Activated naive CD4-positive, alpha-beta T cell (primary cell): ENCODE results near the gene CREM.

Experiments used
- DNase-seq, 4 experiments: peaks; one replicate each; lab custom pipeline; 2025; lab: John Stamatoyannopoulos, UW

CREM gene

DNA sequence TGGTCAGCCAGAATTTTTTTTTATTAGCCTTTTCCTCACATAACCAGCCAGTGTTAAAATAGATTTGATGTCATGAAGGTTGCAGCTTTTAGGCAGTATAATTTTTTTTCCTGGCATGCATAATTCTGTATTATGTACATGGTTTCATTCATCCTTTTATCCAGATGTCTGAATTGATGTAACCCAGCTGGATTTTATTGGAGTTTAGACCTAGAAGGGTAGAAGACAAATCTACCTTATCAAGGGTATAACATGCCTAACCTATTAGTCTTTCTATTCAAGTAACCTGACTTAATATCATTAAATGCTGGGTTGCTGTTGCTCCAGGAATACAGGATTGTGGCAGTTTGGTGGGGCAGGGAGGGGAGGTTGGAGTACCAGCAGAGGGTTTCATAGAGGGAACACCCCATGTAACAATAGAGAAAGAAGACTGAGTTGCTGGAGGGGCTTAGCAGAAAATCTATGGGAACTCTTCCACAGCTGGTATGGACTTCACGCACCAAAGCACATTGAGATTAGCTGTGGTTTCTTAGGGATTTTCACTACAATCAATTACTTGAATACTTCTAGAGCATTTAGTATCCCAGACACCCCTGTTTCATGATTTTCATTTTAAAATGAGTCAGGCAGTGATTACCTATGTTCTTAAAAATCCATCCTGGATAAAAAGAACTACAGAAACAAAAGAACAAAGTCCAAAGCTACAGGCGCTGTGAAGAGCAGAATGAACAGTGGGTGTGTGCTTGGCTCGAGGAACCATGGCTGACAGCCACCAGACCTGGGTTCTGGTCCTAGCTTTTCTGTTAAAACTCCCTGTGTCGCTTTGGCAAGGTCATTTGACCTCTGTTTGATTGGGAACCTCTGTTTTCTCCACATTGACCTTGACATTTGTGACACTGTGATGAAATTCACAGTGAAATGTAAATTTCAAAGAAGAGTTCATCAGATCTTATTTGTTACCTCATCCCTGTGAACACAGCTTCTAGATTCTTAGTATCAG is 93.5 kb downstream of the CREM start:
- DNase-seq, result no peak

- no peak for DNase-seq
Measured at GRCh38 chr10:35223016-35223415, 96.4 kb downstream of the CREM start.

DNA sequence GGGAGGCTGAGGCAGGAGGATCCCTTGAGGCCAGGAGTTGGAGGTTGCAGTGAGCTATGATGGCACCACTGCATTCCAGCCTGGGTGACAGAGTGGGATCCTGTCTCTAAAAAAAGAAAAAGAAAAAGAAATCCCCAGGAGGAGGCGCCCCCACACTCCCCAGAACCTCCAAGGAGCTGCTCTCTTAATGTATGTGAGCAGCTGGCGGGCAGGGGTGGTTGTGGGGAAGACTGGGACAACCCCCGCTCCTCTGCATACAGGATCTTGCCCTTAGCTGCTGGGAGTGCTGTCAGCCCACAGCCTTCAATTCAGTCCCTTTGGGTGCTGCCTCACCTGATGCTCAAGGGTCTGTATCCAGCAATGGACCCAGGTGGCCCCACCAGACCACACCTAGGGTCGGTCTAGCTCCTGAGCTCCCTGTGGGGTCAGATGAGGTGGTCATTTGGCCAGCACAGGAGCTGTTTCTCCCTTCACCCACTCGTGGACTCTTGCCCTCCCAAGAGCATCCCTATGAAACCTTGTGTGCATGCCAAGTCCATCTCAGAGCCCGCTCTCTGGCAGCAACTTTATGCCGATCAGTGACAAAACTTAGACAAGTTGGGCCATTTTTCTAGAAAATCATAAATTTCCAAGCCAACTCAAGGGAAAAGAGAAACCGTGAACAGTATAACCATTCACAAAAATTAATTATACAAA is 97.5 kb downstream of the CREM start:
- DNase-seq, result no peak

DNA sequence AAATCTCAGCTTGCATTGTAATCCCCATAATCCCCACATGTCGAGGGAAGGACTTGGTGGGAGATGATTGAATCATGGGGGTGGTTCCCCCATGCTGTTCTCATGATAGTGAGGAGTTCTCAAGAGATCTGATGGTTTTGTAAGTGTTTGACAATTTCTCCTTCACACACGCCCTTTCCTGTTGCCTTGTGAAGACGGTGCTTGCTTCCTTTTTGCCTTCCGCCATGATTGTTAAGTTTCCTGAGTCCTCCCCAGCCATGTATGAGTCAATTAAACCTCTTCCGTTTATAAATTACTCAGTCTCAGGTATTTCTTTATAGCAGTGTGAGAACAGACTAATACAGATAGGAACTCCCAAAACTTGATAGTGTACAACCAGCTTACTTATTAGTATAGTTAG is 98.6 kb downstream of the CREM start:
- DNase-seq, result no peak

DNA sequence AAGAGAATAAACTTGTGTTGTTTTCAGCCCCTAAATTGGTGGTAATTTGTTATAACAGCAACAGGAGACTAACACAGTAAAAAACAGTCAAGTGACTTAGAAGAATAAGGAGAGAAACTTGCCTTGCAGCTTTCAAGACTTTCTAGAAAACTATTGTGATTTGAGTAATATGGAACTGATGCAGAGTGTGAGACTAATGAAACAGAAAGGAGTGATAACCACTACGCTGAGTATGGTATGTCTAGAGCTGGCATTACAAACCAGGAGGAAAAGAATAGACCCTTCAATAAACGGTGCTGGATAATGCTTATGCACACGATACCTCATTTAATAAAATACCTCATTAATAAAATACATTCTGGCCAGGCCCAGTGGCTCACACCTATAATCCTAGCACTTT is 99.9 kb downstream of the CREM start:
- no peak for DNase-seq

DNA sequence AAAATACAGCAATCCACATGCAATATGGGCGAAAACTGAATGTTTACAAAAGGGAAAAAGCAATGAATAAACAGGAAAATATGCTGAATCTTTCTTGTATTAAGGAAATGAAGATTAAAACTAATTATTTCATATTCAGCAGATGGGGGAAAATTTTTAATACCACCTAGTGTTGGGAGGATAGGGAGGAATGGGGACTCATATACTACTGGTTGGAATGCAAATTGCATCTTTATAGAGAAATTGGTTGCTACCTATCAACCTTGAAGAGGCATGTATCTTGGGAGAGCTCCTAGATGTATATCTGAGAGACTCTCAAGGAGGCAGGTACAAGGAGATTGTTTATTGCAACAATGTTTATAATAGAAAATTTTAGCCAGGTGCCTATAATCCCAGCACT is 101.4 kb downstream of the CREM start:
- no peak for DNase-seq

GRCh38 chr10:35231646-35232045 is 105.0 kb downstream of the CREM start:
- no peak for DNase-seq

- no peak for DNase-seq
Measured at GRCh38 chr10:35232527-35232926, 105.9 kb downstream of the CREM start.

- no peak for DNase-seq
Measured at GRCh38 chr10:35234073-35234472, 107.4 kb downstream of the CREM start.

DNA sequence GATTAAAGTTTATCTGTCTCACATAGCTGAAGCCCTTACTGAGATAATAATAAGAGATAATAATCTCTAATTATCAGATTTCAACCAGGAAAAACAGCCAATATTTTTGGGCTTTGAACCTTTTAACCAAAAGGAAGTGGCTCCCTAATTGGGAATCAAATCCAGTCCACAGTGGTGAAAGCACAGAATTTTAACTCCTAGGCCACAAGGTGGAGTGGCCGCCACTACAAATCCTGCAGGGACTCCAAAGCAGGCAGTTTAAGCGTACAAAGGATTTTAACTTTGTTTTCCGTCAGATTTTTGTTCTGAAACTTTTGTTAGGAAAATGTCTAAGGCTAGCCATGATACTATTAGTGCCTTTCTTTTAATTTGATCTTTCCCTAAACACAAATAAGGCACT is 110.1 kb downstream of the CREM start:
- DNase-seq, result no peak

DNA sequence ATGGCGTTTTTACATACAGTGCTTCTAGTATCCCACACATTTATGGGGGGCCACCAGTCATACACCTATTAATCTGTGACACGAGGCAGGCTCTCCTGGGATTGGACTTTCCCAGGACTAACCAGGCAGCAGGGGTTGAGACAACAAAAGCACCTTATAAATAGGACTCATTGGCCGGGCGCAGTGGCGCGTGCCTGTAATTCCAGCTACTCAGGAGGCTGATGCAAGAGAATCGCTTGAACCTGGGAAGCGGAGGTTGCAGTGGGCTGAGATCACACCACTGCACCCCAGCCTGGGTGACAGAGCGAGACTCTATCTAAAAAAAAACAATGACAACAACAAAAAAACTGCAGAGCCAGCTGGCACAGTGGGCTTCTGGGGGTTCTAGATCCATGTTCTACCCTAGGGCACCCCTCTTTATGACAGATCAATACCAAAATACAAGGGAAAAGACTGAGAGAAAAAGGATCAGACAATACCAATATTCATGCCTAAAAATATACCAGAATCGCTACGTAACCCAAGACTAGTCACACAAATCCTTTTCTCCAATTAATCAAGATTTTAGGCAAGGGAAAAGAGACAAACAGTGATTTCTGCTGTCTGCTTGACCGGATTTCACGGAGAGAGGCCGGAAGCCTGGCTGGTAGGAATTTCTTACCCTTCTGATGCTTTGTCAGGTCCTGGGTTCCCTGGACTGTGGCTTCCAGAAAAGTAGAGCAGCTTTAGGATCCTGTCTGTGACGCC is 111.3 kb downstream of the CREM start:
- DNase-seq, result no peak

GRCh38 chr10:35244549-35244948 is 117.9 kb downstream of the CREM start:
- no peak for DNase-seq

GRCh38 chr10:35246770-35247343 is 120.2 kb downstream of the CREM start:
- no peak for DNase-seq

- DNase-seq, result no peak
Measured at GRCh38 chr10:35251373-35252100, 124.9 kb downstream of the CREM start.

DNA sequence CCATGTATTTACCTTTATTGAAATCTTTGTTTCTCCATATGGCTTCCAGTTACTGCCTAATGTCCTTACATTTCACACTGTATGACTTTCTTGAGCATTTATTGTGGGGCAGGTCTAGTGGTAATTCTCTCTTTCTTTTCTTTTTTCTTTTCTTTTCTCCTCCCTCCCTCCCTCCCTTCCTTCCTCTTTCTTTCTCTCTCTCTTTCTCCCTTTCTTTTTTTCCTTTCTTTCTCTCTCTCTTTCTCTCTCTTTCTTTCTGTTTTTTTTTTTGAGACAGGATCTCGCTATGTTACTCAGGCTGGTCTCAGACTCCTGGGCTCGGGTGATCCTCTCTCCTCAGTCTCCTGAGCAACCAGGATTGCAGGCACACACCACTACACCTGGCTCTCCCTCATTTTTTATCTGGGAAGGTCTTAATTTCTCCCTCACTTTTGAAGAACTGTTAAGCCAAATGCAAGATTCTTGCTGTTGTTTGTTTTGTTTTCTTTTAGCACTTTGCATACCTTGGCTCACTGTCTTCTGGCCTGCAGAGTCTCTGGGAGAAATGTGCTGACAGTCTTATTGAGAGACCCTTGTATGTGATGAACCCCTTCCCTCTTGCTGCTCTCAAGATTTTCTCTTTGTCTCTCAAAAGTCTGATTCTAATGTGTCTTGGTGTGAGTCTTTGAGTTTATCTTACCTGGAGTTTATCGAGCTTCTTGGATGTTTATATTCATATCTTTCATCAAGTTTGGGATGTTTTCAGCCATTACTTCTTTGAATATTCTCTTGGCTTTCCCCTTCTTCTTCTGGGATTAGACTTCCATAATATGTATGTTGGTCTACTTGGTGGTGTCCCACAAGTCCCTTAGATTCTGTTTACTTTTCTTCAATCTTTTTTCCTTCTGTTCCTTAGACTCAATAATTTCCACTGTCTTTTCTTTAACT is 130.7 kb downstream of the CREM start:
- no peak for DNase-seq

- no peak for DNase-seq
Measured at GRCh38 chr10:35259769-35260397, 133.2 kb downstream of the CREM start.

- no peak for DNase-seq
Measured at GRCh38 chr10:35262436-35262835, 135.8 kb downstream of the CREM start.
